ENCODE results near the gene SERGEF. TPM values are rescaled to one million over a fixed set of nuclear protein-coding genes. Genes with fewer than 3 reads are reported as not detected.

SERGEF gene
- total RNA-seq, 4 donors from 2014 or later: 42.1 to 61.6 (median 53.9) TPM

- Histone ChIP-seq H3K36me3 (no peaks in the 10 kb centered on the region), H3K4me3 (no peak overlapping the region), H3K9me3 (peaks cover 0 to 9% (median 0%) of the 10 kb centered on the region in 4 donors), H3K27ac (no peak overlapping the region), H3K4me1 (no peaks in the 10 kb centered on the region), H3K27me3 (no peaks in the 10 kb centered on the region)
- DNase-seq (ENCODE audit: low spot score in 2 of 2): no peak
- TF ChIP-seq EP300 (IDR thresholded peaks at IDR 0.05): no peak
- TF ChIP-seq CTCF (IDR thresholded peaks at IDR 0.05): no peak
- TF ChIP-seq POLR2A (IDR thresholded peaks at IDR 0.05): no peak
- 79 to 81% methylated on average over 11 of the region's 12 CpGs for WGBS, 2 donors
These were observed 238.4 kb downstream of the SERGEF start for GRCh38 chr11:17774232-17775034.

- H3K4me1 ChIP-seq: no peaks in the 10 kb centered on the region
- H3K36me3 ChIP-seq: no peaks in the 10 kb centered on the region
- WGBS, 2 donors: 92 to 95% methylated on average over 6 of the region's 6 CpGs
- H3K4me3 ChIP-seq: no peak overlapping the region
- no peak overlapping the region for H3K27ac ChIP-seq
- TF ChIP-seq EP300 (IDR thresholded peaks at IDR 0.05) (no peak), CTCF (IDR thresholded peaks at IDR 0.05) (no peak), POLR2A (IDR thresholded peaks at IDR 0.05) (no peak)
- H3K9me3 ChIP-seq: peaks cover 0 to 9% (median 0%) of the 10 kb centered on the region in 4 donors
- H3K27me3 ChIP-seq: no peaks in the 10 kb centered on the region
- no peak for DNase-seq (ENCODE audit: low spot score in 2 of 2)
These were observed 239.2 kb downstream of the SERGEF start for GRCh38 chr11:17773674-17774073.

- no peak overlapping the region for H3K4me3 ChIP-seq
- H3K36me3 ChIP-seq: no peaks in the 10 kb centered on the region
- peaks cover 0 to 9% (median 0%) of the 10 kb centered on the region in 4 donors for H3K9me3 ChIP-seq
- no peaks in the 10 kb centered on the region for H3K4me1 ChIP-seq
- DNase-seq (ENCODE audit: low spot score in 2 of 2): no peak
- no peaks in the 10 kb centered on the region for H3K27me3 ChIP-seq
- 90 to 92% methylated on average over 30 to 31 of the region's 31 CpGs for WGBS, 2 donors
- TF ChIP-seq CTCF (IDR thresholded peaks at IDR 0.05): no peak
- H3K27ac ChIP-seq: no peak overlapping the region
These were observed 239.9 kb downstream of the SERGEF start for GRCh38 chr11:17772704-17773600.

GRCh38 chr11:17771841-17772401, 240.9 kb downstream of the SERGEF start:
- H3K9me3 ChIP-seq: peaks cover 0 to 9% (median 0%) of the 10 kb centered on the region in 4 donors
- WGBS, 2 donors: 97 to 98% methylated on average over 37 of the region's 37 CpGs
- TF ChIP-seq EP300 (IDR thresholded peaks at IDR 0.05): no peak
- TF ChIP-seq CTCF (IDR thresholded peaks at IDR 0.05): no peak
- TF ChIP-seq POLR2A (IDR thresholded peaks at IDR 0.05): no peak
- no peak overlapping the region for H3K27ac ChIP-seq
- no peak for DNase-seq (ENCODE audit: low spot score in 2 of 2)
- H3K27me3 ChIP-seq: no peaks in the 10 kb centered on the region
- H3K4me3 ChIP-seq: no peak overlapping the region
- H3K4me1 ChIP-seq: no peaks in the 10 kb centered on the region
- H3K36me3 ChIP-seq: no peaks in the 10 kb centered on the region

Measured in tibial nerve (tissue), 4 donors.